ENCODE data around the gene FBLN5. TPM values are rescaled to one million over a fixed set of nuclear protein-coding genes. Genes with fewer than 3 reads are reported as not detected.
"Not testable (repeated sequence)": the region's sequence is repeated elsewhere in the genome, so short reads cannot be mapped to it uniquely, and the experiment has no call there.

Gene FBLN5
- total RNA-seq, 4 donors from 2014 or later, result 109 to 215 (median 186) TPM

DNA sequence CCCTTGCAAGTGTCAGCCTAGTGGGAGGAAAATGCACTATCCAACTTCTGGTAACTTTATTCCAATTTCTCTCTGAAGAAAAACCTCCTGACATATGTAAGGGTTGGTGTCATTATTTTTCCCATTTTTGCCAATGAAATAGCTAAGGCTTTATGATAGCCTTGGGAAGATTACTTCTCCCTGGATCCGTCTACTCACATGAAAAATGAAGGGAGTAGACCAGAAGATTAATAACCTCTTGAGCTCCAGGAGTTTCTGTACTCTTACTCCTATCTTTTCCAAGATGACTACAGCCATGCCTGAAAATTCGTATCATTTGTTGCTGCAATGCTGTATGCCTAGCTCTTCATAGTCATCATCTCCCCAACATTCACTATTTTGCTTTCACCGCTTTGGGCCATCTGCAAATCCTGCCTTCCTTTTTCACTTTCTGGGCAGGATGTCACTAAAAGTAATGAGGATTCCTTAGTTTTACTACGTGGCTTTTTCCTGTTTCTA, 98.9 kb downstream of the FBLN5 start:
- Histone ChIP-seq H3K27me3 (no peaks in the 10 kb centered on the region), H3K4me3 (no peak overlapping the region), H3K27ac (no peak overlapping the region), H3K36me3 (no peaks in the 10 kb centered on the region), H3K4me1 (peaks cover 0 to 7% (median 3%) of the 10 kb centered on the region in 4 donors), H3K9me3 (no peaks in the 10 kb centered on the region)
- TF ChIP-seq POLR2A (IDR thresholded peaks at IDR 0.05) (no peak), EP300 (IDR thresholded peaks at IDR 0.05) (no peak)
- TF ChIP-seq, protein P1, sequence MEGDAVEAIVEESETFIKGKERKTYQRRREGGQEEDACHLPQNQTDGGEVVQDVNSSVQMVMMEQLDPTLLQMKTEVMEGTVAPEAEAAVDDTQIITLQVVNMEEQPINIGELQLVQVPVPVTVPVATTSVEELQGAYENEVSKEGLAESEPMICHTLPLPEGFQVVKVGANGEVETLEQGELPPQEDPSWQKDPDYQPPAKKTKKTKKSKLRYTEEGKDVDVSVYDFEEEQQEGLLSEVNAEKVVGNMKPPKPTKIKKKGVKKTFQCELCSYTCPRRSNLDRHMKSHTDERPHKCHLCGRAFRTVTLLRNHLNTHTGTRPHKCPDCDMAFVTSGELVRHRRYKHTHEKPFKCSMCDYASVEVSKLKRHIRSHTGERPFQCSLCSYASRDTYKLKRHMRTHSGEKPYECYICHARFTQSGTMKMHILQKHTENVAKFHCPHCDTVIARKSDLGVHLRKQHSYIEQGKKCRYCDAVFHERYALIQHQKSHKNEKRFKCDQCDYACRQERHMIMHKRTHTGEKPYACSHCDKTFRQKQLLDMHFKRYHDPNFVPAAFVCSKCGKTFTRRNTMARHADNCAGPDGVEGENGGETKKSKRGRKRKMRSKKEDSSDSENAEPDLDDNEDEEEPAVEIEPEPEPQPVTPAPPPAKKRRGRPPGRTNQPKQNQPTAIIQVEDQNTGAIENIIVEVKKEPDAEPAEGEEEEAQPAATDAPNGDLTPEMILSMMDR (IDR thresholded peaks at IDR 0.05), result no peak
- no peak for DNase-seq (ENCODE audit: low spot score in 2 of 2)
- 78 to 85% methylated on average over 4 of the region's 4 CpGs for WGBS, 2 donors

DNA sequence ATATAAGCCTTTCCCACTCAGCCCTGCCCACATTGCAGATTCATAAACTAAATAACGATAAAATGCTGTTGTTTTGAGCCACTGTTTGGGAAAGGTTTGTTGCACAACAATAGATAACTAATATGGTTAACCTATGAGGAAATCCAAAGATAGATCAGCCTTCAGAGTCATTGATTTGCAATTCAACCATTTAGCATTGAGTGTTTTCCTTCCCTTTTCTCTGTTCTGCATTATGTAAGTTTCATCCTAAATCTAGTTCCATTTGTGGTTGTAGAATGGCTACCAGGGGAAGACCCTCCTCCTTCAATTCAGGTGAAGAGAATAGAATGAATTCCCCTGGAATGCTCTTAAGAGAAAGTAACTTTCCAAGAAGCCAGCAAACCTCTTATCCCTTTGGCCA, 99.8 kb downstream of the FBLN5 start:
- DNase-seq (ENCODE audit: low spot score in 2 of 2), result no peak
- Histone ChIP-seq H3K9me3 (no peaks in the 10 kb centered on the region), H3K27ac (no peak overlapping the region), H3K4me3 (no peak overlapping the region), H3K4me1 (no peaks in the 10 kb centered on the region), H3K27me3 (no peaks in the 10 kb centered on the region), H3K36me3 (no peaks in the 10 kb centered on the region)
- TF ChIP-seq EP300 (IDR thresholded peaks at IDR 0.05) (no peak), POLR2A (IDR thresholded peaks at IDR 0.05) (no peak)
- TF ChIP-seq, protein P1 (IDR thresholded peaks at IDR 0.05), result no peak
- WGBS, 2 donors, result 81 to 84% methylated on average over 1 of the region's 1 CpG

DNA sequence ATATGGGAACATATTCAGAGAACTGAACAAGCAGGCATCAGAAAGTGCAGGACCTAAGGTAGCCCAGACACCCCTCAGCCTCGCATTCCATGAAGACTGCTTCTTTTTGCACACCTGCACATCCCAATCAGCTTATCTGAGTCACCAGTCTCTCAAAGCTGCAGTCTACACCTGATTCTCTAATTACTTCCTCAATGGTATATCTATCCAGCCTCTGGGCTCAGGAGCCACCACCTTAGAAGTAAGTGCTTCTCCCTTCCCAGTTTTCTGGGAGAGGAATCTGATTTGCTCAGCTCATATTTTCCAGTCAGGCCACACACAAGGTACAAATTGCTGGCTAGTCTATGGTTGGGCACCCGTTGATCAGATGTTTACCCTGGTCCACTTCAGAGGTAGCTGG, 101.8 kb downstream of the FBLN5 start:
- H3K4me1 ChIP-seq, result no peaks in the 10 kb centered on the region
- no peak overlapping the region for H3K27ac ChIP-seq
- no peaks in the 10 kb centered on the region for H3K27me3 ChIP-seq
- H3K36me3 ChIP-seq, result no peaks in the 10 kb centered on the region
- no peak for DNase-seq (ENCODE audit: low spot score in 2 of 2)
- H3K4me3 ChIP-seq, result no peak overlapping the region
- TF ChIP-seq EP300 (IDR thresholded peaks at IDR 0.05), result no peak
- TF ChIP-seq, protein P1 (IDR thresholded peaks at IDR 0.05), result no peak
- TF ChIP-seq POLR2A (IDR thresholded peaks at IDR 0.05), result no peak
- 85 to 97% methylated on average over 2 of the region's 2 CpGs for WGBS, 2 donors
- no peaks in the 10 kb centered on the region for H3K9me3 ChIP-seq

DNA sequence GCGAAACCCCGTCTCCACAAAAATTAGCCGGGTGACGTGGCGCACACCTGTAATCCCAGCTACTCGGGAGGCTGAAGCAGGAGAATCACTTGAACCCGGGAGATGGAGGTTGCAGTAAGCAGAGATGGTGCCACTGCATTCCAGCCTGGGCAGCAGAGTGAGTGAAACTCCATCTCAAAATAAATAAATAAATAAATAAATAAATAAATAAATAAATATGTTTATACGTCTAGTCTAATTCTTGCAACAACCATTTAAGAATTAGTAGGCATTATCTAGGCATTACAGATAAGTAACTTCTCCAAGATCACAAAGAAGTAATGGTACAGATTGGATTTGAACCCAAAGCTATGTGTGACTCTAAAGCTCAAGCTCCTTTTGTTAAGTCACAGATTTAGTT, 102.4 kb downstream of the FBLN5 start:
- 96 to 97% methylated on average over 8 of the region's 8 CpGs for WGBS, 2 donors
- not testable (repeated sequence) for H3K36me3 ChIP-seq; H3K27ac ChIP-seq; H3K4me1 ChIP-seq; H3K4me3 ChIP-seq; DNase-seq (ENCODE audit: low spot score in 2 of 2); H3K27me3 ChIP-seq; H3K9me3 ChIP-seq

DNA sequence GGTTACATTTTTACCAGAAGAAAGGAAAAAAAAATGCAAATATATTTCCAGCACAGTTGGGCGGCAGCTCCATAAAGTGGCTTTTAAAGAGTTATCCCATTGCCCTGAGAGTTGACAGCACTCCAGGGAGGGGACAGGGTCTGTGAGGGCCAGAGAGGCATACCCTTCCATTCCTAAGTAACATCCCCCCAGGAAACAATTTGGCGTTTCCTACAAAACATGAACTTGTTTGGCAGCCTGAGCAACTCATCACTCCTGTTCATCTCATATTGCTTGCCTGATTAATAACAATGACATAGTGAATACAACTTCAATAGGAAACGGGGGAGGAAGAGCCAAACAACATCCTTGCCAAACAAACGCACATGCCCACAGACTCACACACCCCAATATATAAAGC, 103.5 kb downstream of the FBLN5 start:
- no peaks in the 10 kb centered on the region for H3K36me3 ChIP-seq
- H3K4me1 ChIP-seq, result no peaks in the 10 kb centered on the region
- TF ChIP-seq, protein P1 (IDR thresholded peaks at IDR 0.05), result no peak
- TF ChIP-seq EP300 (IDR thresholded peaks at IDR 0.05) (no peak), POLR2A (IDR thresholded peaks at IDR 0.05) (no peak)
- H3K9me3 ChIP-seq, result no peaks in the 10 kb centered on the region
- 63 to 65% methylated on average over 4 of the region's 4 CpGs for WGBS, 2 donors
- H3K4me3 ChIP-seq, result no peak overlapping the region
- H3K27me3 ChIP-seq, result no peaks in the 10 kb centered on the region
- DNase-seq (ENCODE audit: low spot score in 2 of 2), result no peak
- no peak overlapping the region for H3K27ac ChIP-seq

DNA sequence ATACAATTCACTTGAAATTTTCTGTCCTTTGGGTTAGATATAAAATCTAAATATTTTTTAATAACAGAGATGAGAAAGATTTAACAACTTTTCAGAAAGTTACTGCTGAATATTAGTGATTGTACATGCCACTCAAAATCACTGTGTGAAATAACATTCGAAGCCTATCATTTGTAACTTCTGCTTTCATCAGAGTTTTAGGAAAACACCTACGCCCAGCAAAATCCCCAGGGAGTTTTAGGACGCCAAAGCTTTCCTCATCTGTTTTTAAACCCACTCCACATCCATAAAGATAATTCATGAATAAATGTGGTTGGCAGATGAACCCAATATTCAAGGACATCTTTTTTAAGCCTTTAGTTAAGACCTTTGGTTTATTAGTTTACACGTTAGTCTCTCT, 104.1 kb downstream of the FBLN5 start:
- Histone ChIP-seq H3K27ac (no peak overlapping the region), H3K4me3 (no peak overlapping the region), H3K27me3 (no peaks in the 10 kb centered on the region), H3K36me3 (no peaks in the 10 kb centered on the region), H3K4me1 (no peaks in the 10 kb centered on the region), H3K9me3 (no peaks in the 10 kb centered on the region)
- no peak for TF ChIP-seq EP300 (IDR thresholded peaks at IDR 0.05)
- TF ChIP-seq POLR2A (IDR thresholded peaks at IDR 0.05), result no peak
- TF ChIP-seq, protein P1 (IDR thresholded peaks at IDR 0.05), result no peak
- WGBS, 2 donors, result 68 to 73% methylated on average over 4 of the region's 4 CpGs
- DNase-seq (ENCODE audit: low spot score in 2 of 2), result no peak
